NCI-H2227 (cell line): Measurements from ENCODE around the gene PLK2.
A peak's percentile ranks its signal among the peaks of the same experiment; 100 is the strongest.

ENCODE experiments used
- DNase-seq: peaks from one replicate; lab custom pipeline; 2025; ENCODE audit not compliant: unreplicated experiment; lab: John Stamatoyannopoulos, UW

The PLK2 gene

GRCh38 chr5:58481066-58481676, 21.3 kb upstream of the PLK2 start:
- DNase-seq, result no peak

DNA sequence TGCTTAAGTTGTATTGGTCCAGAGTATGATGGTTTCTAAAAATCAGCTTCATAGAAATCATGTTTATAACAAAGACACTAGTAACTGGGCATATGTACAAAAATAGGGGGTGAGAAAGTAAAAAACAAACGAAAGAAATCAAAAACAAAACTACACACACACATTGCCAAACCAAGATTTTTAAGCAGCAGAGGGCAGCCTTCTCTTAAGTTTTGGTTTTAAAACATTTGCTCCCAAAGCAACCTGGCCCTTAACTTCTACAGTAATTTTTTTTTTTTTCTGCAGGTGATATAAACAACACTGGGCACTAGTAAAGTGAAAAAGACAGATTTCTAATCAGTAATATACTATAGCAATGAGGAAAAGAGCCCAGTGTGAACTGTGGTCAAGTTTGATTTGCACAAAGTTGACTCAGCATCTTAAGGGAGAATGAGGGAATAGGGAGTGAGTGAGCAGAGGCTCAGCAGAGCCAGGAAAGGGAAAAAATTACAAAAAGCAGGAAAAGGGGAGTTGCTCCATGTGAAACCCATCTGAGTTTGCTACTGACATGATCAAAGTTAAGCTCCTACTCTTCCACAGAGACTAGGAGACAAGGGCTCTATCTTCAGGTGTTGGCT, 18.0 kb upstream of the PLK2 start:
- DNase-seq, result peak; percentile 2

GRCh38 chr5:58475404-58475803, 15.5 kb upstream of the PLK2 start:
- DNase-seq, result no peak

DNA sequence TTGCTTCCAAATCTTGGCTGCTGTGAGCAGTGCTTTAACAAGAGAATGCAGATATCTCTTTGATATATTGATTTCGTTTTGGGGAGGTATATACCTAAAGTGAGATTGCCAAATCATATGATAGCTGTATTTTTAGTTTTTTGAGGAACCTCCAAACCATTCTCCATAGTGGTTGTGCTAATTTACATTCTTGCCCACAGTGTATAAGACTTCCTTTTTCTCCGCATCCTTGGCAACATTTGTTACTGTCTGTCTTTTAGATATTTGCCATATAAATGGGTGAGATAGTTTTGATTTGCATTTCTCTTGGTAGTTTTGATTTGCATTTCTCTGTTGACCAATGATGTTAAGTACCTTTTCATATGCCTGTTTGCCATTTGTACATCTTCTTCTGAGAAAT, 10.0 kb upstream of the PLK2 start:
- DNase-seq, result no peak

- DNase-seq, result peak; percentile 8
Measured at GRCh38 chr5:58466939-58467338, 7.1 kb upstream of the PLK2 start.

DNA sequence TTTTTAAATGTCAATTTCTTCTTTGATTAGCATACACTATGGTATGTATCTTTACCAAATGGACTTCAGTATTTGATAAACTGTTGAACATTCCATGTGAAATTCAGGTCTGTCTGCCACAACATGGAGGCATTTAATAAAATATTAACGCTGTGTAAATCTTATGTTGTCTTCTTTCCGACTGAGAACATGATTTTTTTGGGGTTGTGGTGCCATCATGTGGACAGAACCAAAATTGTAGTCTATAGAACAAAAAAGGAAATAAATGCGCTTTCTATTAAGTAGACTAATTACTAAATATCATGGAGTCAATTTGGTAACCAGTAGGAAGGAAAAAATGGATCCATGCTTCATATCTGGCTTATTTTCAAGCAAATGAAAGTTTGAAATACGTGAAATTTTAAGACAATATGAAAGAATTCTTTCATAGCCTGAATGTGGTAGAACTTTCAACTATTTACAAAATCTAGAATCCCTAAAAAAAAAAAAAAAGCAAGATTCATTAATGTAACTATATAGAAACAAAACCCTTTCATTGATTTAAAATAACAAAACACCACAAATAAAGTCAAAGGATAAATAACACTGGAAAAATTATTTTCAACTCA, 2.8 kb upstream of the PLK2 start:
- peak; percentile 51 for DNase-seq

DNA sequence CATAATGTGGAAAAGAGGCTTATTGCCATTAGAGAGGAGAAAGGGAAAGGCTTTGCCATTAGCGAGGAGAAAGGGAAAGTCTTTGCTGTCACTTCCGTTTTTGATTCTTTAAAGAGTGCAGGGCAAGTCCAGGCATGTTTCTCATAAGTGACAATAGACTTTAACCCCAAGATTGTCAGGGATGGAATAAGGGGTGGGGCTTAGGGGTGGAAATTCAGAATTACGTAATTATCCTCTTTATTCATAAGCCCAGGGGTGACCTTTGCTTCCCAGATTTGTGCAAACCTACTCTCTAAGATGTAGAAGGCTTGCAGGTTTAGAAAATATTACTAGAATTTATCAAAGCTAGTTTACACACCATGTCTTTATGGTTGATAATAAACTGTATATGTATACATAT, 2.3 kb upstream of the PLK2 start:
- peak; percentile 27 for DNase-seq

DNA sequence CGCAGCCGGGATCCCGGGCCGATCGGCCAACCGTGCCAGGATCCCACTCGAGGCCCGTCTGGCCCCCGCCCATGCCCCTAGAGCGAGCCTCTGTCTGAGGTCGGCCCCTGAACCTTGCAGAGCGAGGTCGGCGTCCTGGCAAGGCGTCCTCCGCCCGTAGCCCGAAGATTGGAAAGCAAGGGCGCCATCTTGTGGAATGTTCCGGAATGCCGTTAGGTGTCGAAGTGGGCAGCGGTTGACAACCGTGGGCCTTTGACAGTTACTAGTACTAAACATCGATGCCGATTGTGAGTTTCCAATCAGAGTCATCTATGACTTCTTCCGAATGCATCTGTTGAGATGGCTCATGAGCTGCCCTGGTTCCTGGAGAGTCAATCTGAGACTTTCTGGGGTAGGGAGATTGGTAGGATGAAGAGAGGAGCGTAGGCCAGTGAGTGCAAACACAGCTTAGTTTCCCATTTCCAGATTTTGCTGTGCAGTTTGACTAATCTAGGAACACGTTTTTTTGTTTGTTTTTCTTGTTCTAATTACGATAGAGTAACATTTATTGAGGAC, 923 bp upstream of the PLK2 start:
- DNase-seq, result peak; percentile 88

- peak; percentile 42 for DNase-seq
Measured at GRCh38 chr5:58459146-58460001, 512 bp downstream of the PLK2 start.

GRCh38 chr5:58458743-58459145, 1.1 kb downstream of the PLK2 start:
- no peak for DNase-seq

- no peak for DNase-seq
Measured at GRCh38 chr5:58458141-58458742, 1.6 kb downstream of the PLK2 start.

- no peak for DNase-seq
Measured at GRCh38 chr5:58457050-58457449, 2.8 kb downstream of the PLK2 start.

DNA sequence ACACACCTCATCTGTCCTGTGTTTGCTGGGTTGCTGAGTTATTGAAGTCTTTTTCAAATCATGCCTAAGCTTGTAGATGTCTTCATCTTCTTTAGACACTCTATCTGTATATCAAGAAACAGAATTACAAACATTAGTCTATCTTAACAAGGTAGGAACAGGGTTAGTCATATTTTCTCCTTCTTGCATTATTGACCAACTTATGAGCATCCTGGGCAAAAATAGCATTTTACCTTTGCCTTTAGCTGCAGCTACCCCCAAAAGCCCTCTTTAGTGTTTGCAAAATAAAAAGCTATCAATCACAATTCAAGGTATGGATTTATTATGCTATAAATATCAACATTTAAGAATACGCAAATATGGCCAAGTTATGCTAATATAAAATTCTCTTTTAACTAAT, 3.4 kb downstream of the PLK2 start:
- DNase-seq, result no peak

- DNase-seq, result no peak
Measured at GRCh38 chr5:58456026-58456425, 3.9 kb downstream of the PLK2 start.

GRCh38 chr5:58455480-58455879, 4.4 kb downstream of the PLK2 start:
- no peak for DNase-seq

GRCh38 chr5:58455066-58455465, 4.8 kb downstream of the PLK2 start:
- DNase-seq, result no peak

DNA sequence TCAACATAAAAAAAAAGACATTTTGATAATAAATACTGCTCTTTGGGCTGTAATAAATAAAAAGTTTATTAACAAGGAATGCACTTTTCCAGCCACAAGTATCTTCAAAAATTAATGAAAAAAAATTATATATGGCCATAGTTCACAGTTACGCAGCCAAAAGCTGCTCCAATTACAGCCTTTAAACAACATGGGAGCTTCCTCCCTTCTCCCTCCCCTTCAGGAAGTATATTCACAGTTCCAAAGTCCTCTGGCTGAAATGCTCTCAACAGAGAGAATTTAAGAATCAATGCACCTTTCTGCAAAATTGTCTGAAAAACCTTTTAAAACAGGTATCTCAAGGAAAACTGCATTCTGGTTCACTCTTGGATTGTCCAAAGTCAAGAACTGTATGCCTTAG, 5.9 kb downstream of the PLK2 start:
- no peak for DNase-seq

DNA sequence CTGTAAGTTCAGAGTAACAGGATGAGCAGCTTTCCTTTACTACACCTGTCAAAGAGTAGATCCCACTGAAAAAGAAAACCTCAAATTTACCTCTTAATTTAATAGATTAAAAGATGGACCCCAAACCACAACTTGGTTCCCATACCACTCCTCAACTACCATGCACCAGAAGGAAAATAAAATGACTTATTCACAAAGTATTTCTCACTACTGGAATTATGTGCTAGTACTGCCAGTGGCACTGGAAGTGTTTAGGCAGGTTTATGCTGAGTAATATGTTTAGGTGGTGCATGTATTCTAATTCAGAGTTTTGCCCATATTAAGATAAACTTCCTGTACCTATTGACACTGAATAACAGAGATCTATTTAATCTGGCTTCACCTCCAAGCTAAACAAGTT, 6.6 kb downstream of the PLK2 start:
- DNase-seq, result no peak

DNA sequence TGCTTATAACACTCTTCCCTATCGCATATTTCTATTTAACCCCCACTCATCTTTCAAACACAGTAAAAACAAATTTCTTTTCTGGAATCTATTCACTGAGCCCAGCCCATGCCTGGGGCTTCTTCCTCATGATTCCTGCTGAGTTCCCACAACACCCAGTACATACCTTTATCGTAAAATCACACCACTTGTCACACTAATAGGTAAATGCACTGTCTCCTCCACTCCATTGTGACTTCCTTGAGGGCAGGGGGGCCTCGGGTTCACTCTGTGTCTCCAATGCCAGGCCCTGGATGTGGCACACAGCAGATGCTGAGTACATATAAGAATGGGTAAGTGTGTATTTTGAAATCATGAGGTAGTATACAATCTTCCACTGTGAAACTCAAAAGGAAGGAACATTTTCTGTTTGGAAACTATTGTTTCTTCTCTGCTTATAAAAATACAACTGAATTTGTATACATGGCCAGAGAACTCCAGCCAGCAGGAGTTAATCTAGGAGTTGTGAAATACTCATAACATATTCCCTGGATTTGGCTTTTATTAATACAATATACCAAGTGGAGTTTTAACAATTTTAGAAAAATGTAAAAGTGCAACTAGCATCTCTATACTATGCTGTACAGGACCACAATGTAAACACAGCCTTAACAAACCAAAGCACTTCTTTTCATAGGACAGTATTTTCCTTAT, 7.2 kb downstream of the PLK2 start:
- DNase-seq, result no peak

DNA sequence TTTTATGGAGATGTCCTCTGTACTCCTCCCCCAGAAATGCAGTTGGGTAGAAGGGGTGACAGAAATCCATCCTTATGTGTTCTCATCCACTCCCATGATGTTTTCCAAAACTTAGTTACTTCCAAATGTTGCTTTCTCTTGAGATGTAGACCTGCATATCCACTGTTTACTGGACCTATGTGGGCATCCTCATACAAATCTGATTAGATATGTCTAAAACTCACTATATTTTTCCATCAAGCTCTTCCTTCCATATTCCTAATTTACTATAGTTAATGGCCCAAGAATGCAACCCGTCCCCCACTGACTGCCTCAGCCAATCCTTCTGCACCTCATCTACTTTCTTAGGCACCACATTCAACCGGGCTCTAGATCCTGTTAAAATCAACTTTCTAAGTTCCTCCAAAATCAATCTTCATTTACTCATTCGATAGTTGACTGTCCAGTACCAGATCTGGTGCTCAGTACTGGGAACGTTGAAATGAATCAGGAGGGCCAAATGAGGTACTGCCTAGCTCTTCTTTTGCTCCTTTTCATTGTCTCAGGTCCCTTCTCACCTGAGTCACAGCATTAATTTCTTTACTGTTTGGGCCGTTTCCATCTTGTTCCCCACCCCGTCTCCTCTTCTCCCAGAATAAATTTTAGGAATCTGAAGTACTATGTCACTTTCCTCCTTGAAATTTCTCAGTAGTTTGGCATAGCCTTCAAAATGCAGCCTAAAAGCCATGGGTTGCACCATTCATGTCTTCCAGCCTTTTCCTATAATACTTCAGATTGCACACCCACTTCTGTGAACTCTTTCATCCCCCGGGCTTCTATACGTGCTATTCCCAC, 7.9 kb downstream of the PLK2 start:
- DNase-seq, result no peak
